Measurements from ENCODE around the gene RUNX2. TPM values are rescaled to one million over a fixed set of nuclear protein-coding genes. Genes with fewer than 3 reads are reported as not detected.
A peak's percentile ranks its signal among the peaks of the same experiment; 100 is the strongest.

The RUNX2 gene
- total and polyA plus RNA-seq, 9 of the 15 experiments (the other 6 are each of a cell fraction or from before 2014, with no cell fraction given), result 0.29 to 1.00 (median 0.43) TPM

DNA sequence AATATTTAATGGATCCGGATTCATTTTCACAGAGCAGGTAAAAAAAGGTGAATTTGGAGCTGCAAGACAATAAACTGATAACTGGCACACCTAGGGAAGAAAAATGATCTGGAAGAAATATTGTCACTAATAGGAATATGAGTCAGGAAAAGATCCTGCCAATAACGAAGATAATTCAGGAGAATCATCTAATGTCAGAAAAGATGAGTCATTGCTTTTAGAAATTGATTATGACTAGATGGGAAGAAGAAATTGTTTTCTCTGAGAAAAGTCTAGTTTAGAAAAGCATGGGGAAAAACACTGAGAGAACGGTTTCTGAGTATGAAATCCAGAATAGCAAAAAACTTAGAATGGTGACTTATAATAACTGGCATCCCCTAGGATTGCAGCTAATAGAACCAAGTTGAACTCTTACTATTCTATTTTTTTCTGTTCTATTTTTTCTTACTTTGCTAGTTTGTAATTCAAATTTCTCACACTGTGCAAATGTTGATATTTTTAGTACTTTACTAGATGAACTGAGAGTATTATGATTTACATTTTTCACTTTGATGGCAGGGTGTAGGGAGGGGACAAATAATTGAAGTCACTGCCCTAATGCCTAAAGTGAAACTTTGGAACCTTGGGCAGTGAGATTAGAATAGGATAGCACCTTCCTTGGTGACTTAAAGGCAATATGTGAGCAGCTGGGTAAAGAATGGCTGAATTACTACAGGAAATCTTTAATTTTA, 87.8 kb downstream of the RUNX2 start:
- CTCF ChIA-PET (ENCODE audit: low intra/inter-chr PET ratio), result no interaction called here
- H3K79me2 ChIP-seq (ENCODE audit: control insufficient read depth, insufficient read depth, low read length), result no peaks in the 10 kb centered on the region
- DNase-seq (ENCODE audit: extremely low read depth in 1 of 4, low spot score in 3 of 4) (no peak), FAIRE-seq (no peak), ATAC-seq (no peak)
- no peak overlapping the region for H3K9ac ChIP-seq (ENCODE audit: insufficient read depth in 1 of 2, low read depth in 2 of 2, low read length in 2 of 2)
- H3K9me3 ChIP-seq (replicated peaks; ENCODE audit: control insufficient read depth, insufficient read depth, low read depth, low read length), result no peaks in the 10 kb centered on the region
- peak overlapping the region; percentile 18; the same call in 1 of the 2 replicates for H2AFZ ChIP-seq (ENCODE audit: low read depth, low read length)
- H3K27me3 ChIP-seq (ENCODE audit: control insufficient read depth in 2 of 2, insufficient read depth in 2 of 2, low read length in 2 of 2), result peaks cover 9 to 17% of the 10 kb centered on the region in 2 experiments; a peak in 4 of 5 replicates
- H3K4me1 ChIP-seq (replicated peaks in 1 of 2; ENCODE audit: control insufficient read depth in 2 of 2, insufficient read depth in 2 of 2, low read length in 2 of 2), result peaks cover 0 to 12% of the 10 kb centered on the region in 2 experiments; a peak in 3 of 5 replicates
- no peak overlapping the region for H3K27ac ChIP-seq (ENCODE audit: extremely low read depth, low read depth, low read length)
- H3K9me1 ChIP-seq (ENCODE audit: control insufficient read depth, insufficient read depth, low read length), result no peaks in the 10 kb centered on the region
- 7% methylated on average over 3 of the region's 3 CpGs for WGBS (ENCODE audit: insufficient coverage, low coverage, missing lambda C conversion rate)
- intact Hi-C loops (cut with micrococcal nuclease) (loop anchor here (5.0 kb wide), 1 partner anchor 39 kb away; the partner anchor contains the start of gene SUPT3H), in situ Hi-C loops (cut with MboI) (loop anchor here (10.0 kb wide), 1 partner anchor 751 kb away; no protein-coding TSS in a partner anchor)
- no peak overlapping the region for H3K4me3 ChIP-seq
- no peak overlapping the region for H3K4me2 ChIP-seq (ENCODE audit: insufficient read depth, low read length)
- BruUV-seq (replicated peaks), result no TSS peak
- H3K36me3 ChIP-seq (ENCODE audit: control insufficient read depth, insufficient read depth, low read length), result no peaks in the 10 kb centered on the region
- POLR2A ChIA-PET, result interaction anchor here (0.7 to 1.1 kb wide), 2 partner anchors 21 to 921 kb away, joined by 3 read pairs; no protein-coding TSS in a partner anchor
- no peaks in the 10 kb centered on the region for H4K20me1 ChIP-seq (replicated peaks; ENCODE audit: control insufficient read depth, insufficient read depth, low read length)
- TF ChIP-seq ZC3H11A (IDR thresholded peaks at IDR 0.05; ENCODE audit: low read depth, low read length) (no peak), CTBP1 (IDR thresholded peaks at IDR 0.05; ENCODE audit: borderline replicate concordance) (no peak), IRF9 (tag; IDR thresholded peaks at IDR 0.05) (no peak), ZNF316 (IDR thresholded peaks at IDR 0.05) (peak; percentile 28; the same call in 1 of the 2 replicates), POLR2H (tag; IDR thresholded peaks at IDR 0.05; ENCODE audit: low read depth) (no peak), FOXA3 (CRISPR knock-in tag; conservative IDR thresholded peaks at IDR 0.05 in 1 of 2, IDR thresholded peaks at IDR 0.05 in 1 of 2) (no peak), CBX1 (IDR thresholded peaks at IDR 0.05; ENCODE audit: low read depth) (no peak), TCFL5 (CRISPR knock-in tag; conservative IDR thresholded peaks at IDR 0.05) (no peak), BDP1 (IDR thresholded peaks at IDR 0.05; ENCODE audit: insufficient read depth, insufficient read length) (no peak), GABPB2 (CRISPR knock-in tag; conservative IDR thresholded peaks at IDR 0.05) (no peak), MAFG (tag; conservative IDR thresholded peaks at IDR 0.05) (0 out of 2 replicates have a peak, but pooled peaks have one; percentile 15)
- TF ChIP-seq, protein P1, sequence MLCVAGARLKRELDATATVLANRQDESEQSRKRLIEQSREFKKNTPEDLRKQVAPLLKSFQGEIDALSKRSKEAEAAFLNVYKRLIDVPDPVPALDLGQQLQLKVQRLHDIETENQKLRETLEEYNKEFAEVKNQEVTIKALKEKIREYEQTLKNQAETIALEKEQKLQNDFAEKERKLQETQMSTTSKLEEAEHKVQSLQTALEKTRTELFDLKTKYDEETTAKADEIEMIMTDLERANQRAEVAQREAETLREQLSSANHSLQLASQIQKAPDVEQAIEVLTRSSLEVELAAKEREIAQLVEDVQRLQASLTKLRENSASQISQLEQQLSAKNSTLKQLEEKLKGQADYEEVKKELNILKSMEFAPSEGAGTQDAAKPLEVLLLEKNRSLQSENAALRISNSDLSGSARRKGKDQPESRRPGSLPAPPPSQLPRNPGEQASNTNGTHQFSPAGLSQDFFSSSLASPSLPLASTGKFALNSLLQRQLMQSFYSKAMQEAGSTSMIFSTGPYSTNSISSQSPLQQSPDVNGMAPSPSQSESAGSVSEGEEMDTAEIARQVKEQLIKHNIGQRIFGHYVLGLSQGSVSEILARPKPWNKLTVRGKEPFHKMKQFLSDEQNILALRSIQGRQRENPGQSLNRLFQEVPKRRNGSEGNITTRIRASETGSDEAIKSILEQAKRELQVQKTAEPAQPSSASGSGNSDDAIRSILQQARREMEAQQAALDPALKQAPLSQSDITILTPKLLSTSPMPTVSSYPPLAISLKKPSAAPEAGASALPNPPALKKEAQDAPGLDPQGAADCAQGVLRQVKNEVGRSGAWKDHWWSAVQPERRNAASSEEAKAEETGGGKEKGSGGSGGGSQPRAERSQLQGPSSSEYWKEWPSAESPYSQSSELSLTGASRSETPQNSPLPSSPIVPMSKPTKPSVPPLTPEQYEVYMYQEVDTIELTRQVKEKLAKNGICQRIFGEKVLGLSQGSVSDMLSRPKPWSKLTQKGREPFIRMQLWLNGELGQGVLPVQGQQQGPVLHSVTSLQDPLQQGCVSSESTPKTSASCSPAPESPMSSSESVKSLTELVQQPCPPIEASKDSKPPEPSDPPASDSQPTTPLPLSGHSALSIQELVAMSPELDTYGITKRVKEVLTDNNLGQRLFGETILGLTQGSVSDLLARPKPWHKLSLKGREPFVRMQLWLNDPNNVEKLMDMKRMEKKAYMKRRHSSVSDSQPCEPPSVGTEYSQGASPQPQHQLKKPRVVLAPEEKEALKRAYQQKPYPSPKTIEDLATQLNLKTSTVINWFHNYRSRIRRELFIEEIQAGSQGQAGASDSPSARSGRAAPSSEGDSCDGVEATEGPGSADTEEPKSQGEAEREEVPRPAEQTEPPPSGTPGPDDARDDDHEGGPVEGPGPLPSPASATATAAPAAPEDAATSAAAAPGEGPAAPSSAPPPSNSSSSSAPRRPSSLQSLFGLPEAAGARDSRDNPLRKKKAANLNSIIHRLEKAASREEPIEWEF (CRISPR knock-in tag; IDR thresholded peaks at IDR 0.05), result peak; percentile 48; the same call in 1 of the 2 replicates
- TF ChIP-seq, protein P2, sequence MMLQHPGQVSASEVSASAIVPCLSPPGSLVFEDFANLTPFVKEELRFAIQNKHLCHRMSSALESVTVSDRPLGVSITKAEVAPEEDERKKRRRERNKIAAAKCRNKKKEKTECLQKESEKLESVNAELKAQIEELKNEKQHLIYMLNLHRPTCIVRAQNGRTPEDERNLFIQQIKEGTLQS (IDR thresholded peaks at IDR 0.05), result peak; percentile 53; the same call in 1 of the 2 replicates
- TF ChIP-seq, protein P2 (CRISPR knock-in tag; conservative IDR thresholded peaks at IDR 0.05), result no peak

All from K562 (cell line).